ENCODE results near the gene CCDC33.
A peak's percentile ranks its signal among the peaks of the same experiment; 100 is the strongest.

The CCDC33 gene

GRCh38 chr15:74336061-74337005 is 100.2 kb downstream of the CCDC33 start:
- ChIA-PET POLR2A (ENCODE audit: low non-redundant PET) (no interaction called here), CTCF (interaction anchor here (0.5 to 0.7 kb wide), 2 partner anchors 43 to 287 kb away, joined by 3 to 4 read pairs; no protein-coding TSS in a partner anchor)
- H3K27ac ChIP-seq = no peak overlapping the region
- TF ChIP-seq CTCF (conservative IDR thresholded peaks at IDR 0.05; ENCODE audit: low read depth) = no peak
- no peak for DNase-seq (ENCODE audit: low spot score)

DNA sequence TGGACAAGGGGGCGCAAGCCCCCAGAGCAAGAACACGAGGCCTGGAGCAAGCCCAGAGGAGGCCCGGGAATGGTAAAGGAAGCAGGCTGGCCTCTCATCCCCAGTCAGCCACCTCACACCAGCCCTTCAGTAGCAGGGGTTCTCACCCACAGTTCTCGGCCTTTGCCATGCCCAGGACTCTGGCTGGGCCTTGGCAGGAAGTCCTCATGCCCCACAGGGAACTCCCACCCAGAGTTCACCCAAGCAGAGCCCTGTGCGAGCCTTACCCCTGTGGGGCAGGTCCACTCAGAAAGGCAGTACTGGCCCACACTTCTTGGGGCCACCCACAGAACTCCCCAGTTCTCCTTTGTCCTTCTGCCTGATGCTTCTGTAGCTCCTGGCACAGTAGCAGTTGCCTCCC is 101.0 kb downstream of the CCDC33 start:
- TF ChIP-seq CTCF (conservative IDR thresholded peaks at IDR 0.05; ENCODE audit: low read depth) = no peak
- CTCF ChIA-PET = no interaction called here
- no peak for DNase-seq (ENCODE audit: low spot score)
- POLR2A ChIA-PET (ENCODE audit: low non-redundant PET) = no interaction called here
- no peak overlapping the region for H3K27ac ChIP-seq

GRCh38 chr15:74337607-74338211 is 101.6 kb downstream of the CCDC33 start:
- DNase-seq (ENCODE audit: low spot score) = no peak
- TF ChIP-seq CTCF (conservative IDR thresholded peaks at IDR 0.05; ENCODE audit: low read depth) = no peak
- CTCF ChIA-PET = no interaction called here
- H3K27ac ChIP-seq = no peak overlapping the region
- POLR2A ChIA-PET (ENCODE audit: low non-redundant PET) = no interaction called here

DNA sequence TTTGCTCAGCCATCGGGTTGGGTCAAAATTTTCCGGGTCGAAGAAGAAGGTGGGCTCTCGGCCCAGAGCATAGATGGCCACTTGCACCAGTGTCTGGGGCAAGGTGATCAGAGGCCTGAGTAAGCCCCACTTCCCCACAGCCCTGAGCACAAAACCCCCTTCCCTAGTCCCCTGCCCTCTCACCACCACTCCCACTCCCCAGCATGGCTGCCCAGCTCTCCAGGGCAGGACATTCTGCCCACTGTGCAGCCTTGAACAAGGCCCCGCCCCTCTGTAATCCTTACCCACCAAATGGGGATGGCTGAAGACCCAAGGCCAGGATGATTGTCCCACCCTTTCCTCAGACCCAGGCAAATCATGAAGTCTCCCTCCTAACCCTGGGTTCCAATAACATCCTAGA is 102.5 kb downstream of the CCDC33 start:
- ChIA-PET CTCF (interaction anchor here (0.8 kb wide), 1 partner anchor 364 kb away, joined by 4 read pairs; no protein-coding TSS in a partner anchor), POLR2A (ENCODE audit: low non-redundant PET) (no interaction called here)
- TF ChIP-seq CTCF (conservative IDR thresholded peaks at IDR 0.05; ENCODE audit: low read depth) = no peak
- DNase-seq (ENCODE audit: low spot score) = no peak
- H3K27ac ChIP-seq = no peak overlapping the region

GRCh38 chr15:74339371-74339770 is 103.2 kb downstream of the CCDC33 start:
- POLR2A ChIA-PET (ENCODE audit: low non-redundant PET) = no interaction called here
- CTCF ChIA-PET = interaction anchor here (0.8 to 1.0 kb wide), 2 partner anchors 31 to 365 kb away, joined by 3 to 4 read pairs; no protein-coding TSS in a partner anchor
- TF ChIP-seq CTCF (conservative IDR thresholded peaks at IDR 0.05; ENCODE audit: low read depth) = no peak
- no peak for DNase-seq (ENCODE audit: low spot score)
- no peak overlapping the region for H3K27ac ChIP-seq

GRCh38 chr15:74340150-74340549 is 104.0 kb downstream of the CCDC33 start:
- POLR2A ChIA-PET (ENCODE audit: low non-redundant PET) = no interaction called here
- peak; percentile 55 for DNase-seq (ENCODE audit: low spot score)
- TF ChIP-seq CTCF (conservative IDR thresholded peaks at IDR 0.05; ENCODE audit: low read depth) = no peak
- CTCF ChIA-PET = interaction anchor here (0.5 to 1.7 kb wide), 4 partner anchors 18 to 138 kb away, joined by 3 to 4 read pairs (median 3); no protein-coding TSS in a partner anchor
- H3K27ac ChIP-seq = no peak overlapping the region

Measured in RWPE1 (cell line).